Mesenchymal stem cell (in vitro differentiated cells and primary cell): ENCODE results near the gene TIMM23.

Experiments
- DNase-seq: peaks from one replicate; pipeline ENCODE4 v3.0.0-alpha.2; 2013
- H2AFZ ChIP-seq: one replicate; pipeline ENCODE4 v1.6.1; 2013; ENCODE audit warnings: low read depth, mild to moderate bottlenecking, control low read depth, inconsistent platforms, low read length, moderate library complexity
- H2AK5ac ChIP-seq: 2 replicates; pipeline ENCODE4 v1.6.1; 2013; ENCODE audit warnings: low read length, moderate library complexity, mild to moderate bottlenecking, inconsistent platforms; ENCODE audit not compliant: severe bottlenecking
- H2BK120ac ChIP-seq: one replicate; pipeline ENCODE4 v1.6.1; 2013; ENCODE audit warnings: low read depth, mild to moderate bottlenecking, inconsistent platforms, low read length, moderate library complexity
- H2BK12ac ChIP-seq, 2 experiments: one replicate each; pipeline ENCODE4 v1.6.1; 2013; ENCODE audit warnings: inconsistent platforms in 2 of 2, low read length in 2 of 2, mild to moderate bottlenecking in 2 of 2, moderate library complexity in 2 of 2, control low read depth in 1 of 2
- H2BK15ac ChIP-seq: one replicate; pipeline ENCODE4 v1.6.1; 2013; ENCODE audit warnings: mild to moderate bottlenecking, low read depth, inconsistent platforms; ENCODE audit not compliant: poor library complexity, severe bottlenecking
- H2BK5ac ChIP-seq: 2 replicates; pipeline ENCODE4 v1.6.1; 2013; ENCODE audit warnings: low read depth, mild to moderate bottlenecking, low read length, control low read depth, inconsistent platforms; ENCODE audit not compliant: poor library complexity, severe bottlenecking
- H3K14ac ChIP-seq, 2 experiments: one replicate each; pipeline ENCODE4 v1.6.1; 2013; ENCODE audit warnings: inconsistent platforms in 2 of 2, low read length in 2 of 2, control low read depth in 1 of 2, mild to moderate bottlenecking in 1 of 2, moderate library complexity in 1 of 2
- H3K18ac ChIP-seq, 2 experiments: one replicate each; pipeline ENCODE4 v1.6.1; 2013; ENCODE audit warnings: inconsistent platforms in 2 of 2, low read length in 2 of 2, control low read depth in 1 of 2, low read depth in 1 of 2, mild to moderate bottlenecking in 1 of 2
- H3K23ac ChIP-seq, 2 experiments: one replicate each; pipeline ENCODE4 v1.6.1; 2013; ENCODE audit warnings: inconsistent platforms in 2 of 2, low read length in 2 of 2, mild to moderate bottlenecking in 2 of 2, moderate library complexity in 2 of 2, control low read depth in 1 of 2
- H3K27ac ChIP-seq: 2 replicates; pipeline ENCODE4 v1.5.1; 2013; ENCODE audit warnings: mild to moderate bottlenecking, moderate library complexity, low read length, control low read depth, inconsistent platforms; ENCODE audit not compliant: poor library complexity, severe bottlenecking
- H3K27me3 ChIP-seq, 2 experiments: 2 replicates each; pipeline versions ENCODE4 v1.6.1 to v1.7.0; 2013; ENCODE audit warnings: low read length in 2 of 2, mild to moderate bottlenecking in 2 of 2, moderate library complexity in 2 of 2, control low read depth in 1 of 2, inconsistent platforms in 1 of 2; ENCODE audit not compliant: control insufficient read depth in 1 of 2, insufficient read depth in 1 of 2
- H3K36me3 ChIP-seq, 2 experiments: 2 replicates each; pipeline versions ENCODE4 v1.6.1 to v1.7.0; 2013; ENCODE audit warnings: low read length in 2 of 2, control low read depth in 1 of 2, inconsistent platforms in 1 of 2, low read depth in 1 of 2, mild to moderate bottlenecking in 1 of 2; ENCODE audit not compliant: insufficient read depth in 2 of 2, control insufficient read depth in 1 of 2
- H3K4ac ChIP-seq, 2 experiments: one replicate each; pipeline ENCODE4 v1.6.1; 2013; ENCODE audit warnings: inconsistent platforms in 2 of 2, low read length in 2 of 2, mild to moderate bottlenecking in 2 of 2, moderate library complexity in 2 of 2, control low read depth in 1 of 2, low read depth in 1 of 2
- H3K4me1 ChIP-seq: 2 replicates; pipeline ENCODE4 v1.6.1; 2013; ENCODE audit warnings: low read depth, low read length, control low read depth; ENCODE audit not compliant: control insufficient read depth, insufficient read depth
- H3K4me2 ChIP-seq: 2 replicates; pipeline ENCODE4 v1.6.1; 2013; ENCODE audit warnings: low read length, mild to moderate bottlenecking, inconsistent platforms; ENCODE audit not compliant: poor library complexity, severe bottlenecking
- H3K4me3 ChIP-seq, 2 experiments: 2 replicates each; pipeline versions ENCODE4 v1.5.1 to v1.7.0; 2013; ENCODE audit warnings: low read length in 2 of 2, mild to moderate bottlenecking in 2 of 2, control low read depth in 1 of 2, low read depth in 1 of 2; ENCODE audit not compliant: insufficient read depth in 1 of 2
- H3K79me1 ChIP-seq: replicated peaks from 2 replicates; pipeline ENCODE4 v1.6.1; 2013; ENCODE audit warnings: mild to moderate bottlenecking, control low read depth, low read length, inconsistent platforms; ENCODE audit not compliant: poor library complexity, severe bottlenecking
- H3K9ac ChIP-seq: 2 replicates; pipeline ENCODE4 v1.7.0; 2013; ENCODE audit warnings: mild to moderate bottlenecking, low read length, moderate library complexity
- H3K9me3 ChIP-seq: 2 replicates; pipeline ENCODE4 v1.7.0; 2013; ENCODE audit warnings: mild to moderate bottlenecking, low read length; ENCODE audit not compliant: control insufficient read depth
- H4K8ac ChIP-seq: one replicate; pipeline ENCODE4 v1.6.1; 2013; ENCODE audit warnings: inconsistent platforms, mild to moderate bottlenecking, low read length, moderate library complexity
- H4K91ac ChIP-seq: one replicate; pipeline ENCODE4 v1.6.1; 2013; ENCODE audit warnings: mild to moderate bottlenecking, low read length, inconsistent platforms
- WGBS: methylation state at CpG from one replicate; pipeline ENCODE4 v1.1.7; 2013; ENCODE audit warnings: mixed read lengths; 5-methylcytosine and 5-hydroxymethylcytosine counted together

Gene TIMM23

DNA sequence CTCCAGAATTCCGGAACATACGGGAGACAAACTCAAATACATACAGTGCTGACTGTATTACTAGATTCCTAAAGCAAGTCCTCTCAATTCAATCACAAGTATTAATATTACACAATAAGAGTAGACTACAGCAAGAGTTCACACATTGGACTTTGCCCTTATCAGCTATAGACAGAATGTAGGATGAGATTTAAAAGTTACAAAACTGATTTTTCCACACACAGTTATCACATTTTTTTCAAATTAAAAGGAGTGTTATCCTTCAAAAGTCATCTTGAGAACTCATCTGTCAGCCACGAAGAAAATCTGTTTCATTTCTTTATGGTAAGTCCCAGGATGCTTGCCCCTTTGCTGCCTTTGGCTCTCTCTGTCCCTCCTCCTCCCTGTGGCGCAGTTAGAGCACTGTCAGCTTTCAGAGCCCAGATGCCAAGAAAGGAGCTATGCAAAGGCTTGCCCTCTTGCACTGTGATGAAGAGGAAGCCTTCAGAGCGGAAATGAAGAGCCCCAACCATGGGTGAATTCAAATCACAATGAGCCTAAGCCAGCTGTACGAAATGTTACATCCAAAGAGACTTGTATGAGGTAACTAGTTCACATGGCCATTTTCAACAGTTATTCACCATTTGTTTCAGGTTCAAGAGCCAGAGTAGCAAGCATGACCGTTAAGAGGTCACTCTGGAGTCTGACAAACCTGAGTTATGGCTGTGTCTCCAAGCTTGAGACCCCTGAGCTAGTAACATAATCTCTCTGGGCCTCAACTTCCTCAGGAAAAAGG lies 47.5 kb downstream of the TIMM23 start:
- Histone ChIP-seq H3K27me3 (no peaks in the 10 kb centered on the region), H3K79me1 (peaks cover 6% of the 10 kb centered on the region), H2AFZ (no peak overlapping the region), H2AK5ac (no peak overlapping the region), H3K36me3 (peaks cover 7 to 15% of the 10 kb centered on the region in 2 experiments), H3K4me1 (peaks cover 17% of the 10 kb centered on the region), H3K23ac (peak overlapping the region in 1 of 2 experiments; percentile 98), H3K4me3 (no peak overlapping the region), H3K9ac (no peak overlapping the region), H2BK12ac (peak overlapping the region; percentile 45 to 86), H2BK120ac (no peak overlapping the region), H3K9me3 (no peaks in the 10 kb centered on the region), H3K27ac (no peak overlapping the region), H3K14ac (no peak overlapping the region), H4K8ac (no peak overlapping the region), H3K4ac (peak overlapping the region in 1 of 2 experiments; percentile 67), H2BK15ac (peak overlapping the region; percentile 26), H4K91ac (no peak overlapping the region), H3K18ac (peak overlapping the region; percentile 48 to 64), H3K4me2 (no peak overlapping the region), H2BK5ac (no peak overlapping the region)
- WGBS: 83% methylated on average over 7 of the region's 7 CpGs
- DNase-seq: peak; percentile 26

DNA sequence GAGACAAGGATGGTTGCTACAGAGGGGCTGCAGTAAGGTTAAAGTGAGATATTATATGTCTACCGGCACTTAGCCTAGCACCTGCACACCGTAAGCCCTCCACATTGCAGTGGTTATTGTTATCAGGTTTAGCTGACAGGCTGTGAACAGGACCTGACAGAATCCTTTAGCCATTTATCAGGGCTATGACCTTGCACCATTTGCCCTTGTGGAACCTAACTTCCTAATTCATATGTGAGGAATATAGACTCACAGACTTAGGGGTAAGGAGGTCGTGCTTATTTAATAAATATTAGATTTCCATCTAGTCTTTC lies 48.0 kb downstream of the TIMM23 start:
- H3K9me3 ChIP-seq: no peaks in the 10 kb centered on the region
- H4K91ac ChIP-seq: no peak overlapping the region
- H3K18ac ChIP-seq: peak overlapping the region in 1 of 2 experiments; percentile 64
- H3K23ac ChIP-seq: peak overlapping the region in 1 of 2 experiments; percentile 34
- no peak overlapping the region for H3K27ac ChIP-seq
- no peak overlapping the region for H2BK120ac ChIP-seq
- peaks cover 7 to 10% of the 10 kb centered on the region in 2 experiments for H3K36me3 ChIP-seq
- no peak overlapping the region for H2AK5ac ChIP-seq
- no peak for DNase-seq
- H2BK12ac ChIP-seq: peak overlapping the region in 1 of 2 experiments; percentile 86
- H2BK5ac ChIP-seq: no peak overlapping the region
- no peak overlapping the region for H2BK15ac ChIP-seq
- H3K14ac ChIP-seq: no peak overlapping the region
- 64% methylated on average over 2 of the region's 3 CpGs for WGBS
- H3K9ac ChIP-seq: no peak overlapping the region
- H3K4ac ChIP-seq: peak overlapping the region in 1 of 2 experiments; percentile 67
- H2AFZ ChIP-seq: no peak overlapping the region
- no peak overlapping the region for H4K8ac ChIP-seq
- no peak overlapping the region for H3K4me2 ChIP-seq
- H3K79me1 ChIP-seq: peaks cover 6% of the 10 kb centered on the region
- H3K4me3 ChIP-seq: peak overlapping the region in 1 of 2 experiments; percentile 30
- H3K4me1 ChIP-seq: peaks cover 21% of the 10 kb centered on the region
- H3K27me3 ChIP-seq: no peaks in the 10 kb centered on the region

DNA sequence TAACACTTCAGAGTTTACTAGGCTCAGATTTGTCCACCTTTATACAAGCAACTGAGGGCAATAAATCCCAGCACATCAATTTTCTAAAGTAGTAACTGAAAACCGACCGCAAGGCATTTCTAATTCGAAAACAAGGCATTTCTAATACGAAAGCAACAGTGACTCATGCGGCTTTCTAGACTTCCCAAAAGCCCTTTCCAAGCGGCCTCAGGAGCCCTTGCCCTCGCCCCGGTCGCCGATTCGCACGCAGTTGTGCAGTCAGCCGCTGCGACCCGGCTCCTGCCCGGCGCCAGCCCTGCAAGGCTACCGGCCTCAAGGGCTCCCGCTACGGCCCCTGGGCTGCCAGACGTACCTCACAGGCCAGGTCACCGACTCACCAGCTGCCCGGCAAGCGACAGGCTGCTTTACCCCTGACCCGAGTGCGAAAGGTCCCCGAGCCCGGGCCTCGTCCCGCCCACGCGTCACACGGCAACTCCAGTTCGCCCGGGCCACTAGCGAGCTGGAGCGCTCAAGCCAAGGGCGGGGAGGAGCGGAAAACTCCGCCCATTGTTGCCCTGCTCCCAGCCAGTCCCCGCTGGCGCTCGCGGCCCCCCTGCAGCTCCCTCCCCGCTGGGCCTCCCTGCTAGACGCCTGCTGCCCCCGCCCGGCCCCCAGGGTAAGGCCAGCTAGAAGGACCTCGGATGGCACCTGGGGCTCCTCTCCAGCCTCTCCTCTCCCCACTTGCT lies 50.9 kb downstream of the TIMM23 start:
- under 1% methylated on average over 49 of the region's 49 CpGs for WGBS
- DNase-seq: peak; percentile 99
- Histone ChIP-seq H3K27me3 (no peaks in the 10 kb centered on the region), H3K9ac (peak overlapping the region; percentile 88), H2BK15ac (peak overlapping the region; percentile 82), H3K9me3 (no peaks in the 10 kb centered on the region), H3K27ac (peak overlapping the region; percentile 86), H3K79me1 (peaks cover 2% of the 10 kb centered on the region), H3K23ac (no peak overlapping the region), H3K4me2 (peak overlapping the region; percentile 74), H2BK120ac (no peak overlapping the region), H2BK5ac (no peak overlapping the region), H3K4me3 (peak overlapping the region; percentile 66 to 80), H2AK5ac (no peak overlapping the region), H4K91ac (no peak overlapping the region), H3K4me1 (peaks cover 21% of the 10 kb centered on the region), H3K4ac (peak overlapping the region; percentile 24 to 35), H3K14ac (no peak overlapping the region), H2AFZ (no peak overlapping the region), H3K18ac (peak overlapping the region in 1 of 2 experiments; percentile 86), H3K36me3 (peaks cover 0 to 4% of the 10 kb centered on the region in 2 experiments), H4K8ac (no peak overlapping the region), H2BK12ac (peak overlapping the region in 1 of 2 experiments; percentile 70)

DNA sequence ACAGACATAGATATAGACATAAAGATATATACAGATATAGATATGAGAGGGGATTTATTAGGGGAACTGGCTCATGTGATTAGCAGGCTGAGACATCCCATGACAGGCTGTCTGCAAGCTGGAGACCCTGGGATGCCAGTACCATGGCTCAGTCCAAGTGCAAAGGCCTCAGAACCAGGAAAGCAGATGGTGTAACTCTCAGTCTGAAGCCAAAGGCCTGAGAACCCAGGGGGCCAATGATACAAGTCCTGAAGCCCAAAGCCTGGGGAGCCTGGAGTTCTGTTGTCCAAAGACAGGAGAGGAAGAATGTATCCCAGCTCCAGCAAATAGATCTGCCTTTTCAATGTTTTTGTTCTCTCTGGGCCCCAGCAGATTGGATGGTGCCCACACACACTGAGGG lies 52.7 kb downstream of the TIMM23 start:
- Histone ChIP-seq H3K14ac (no peak overlapping the region), H3K79me1 (no peaks in the 10 kb centered on the region), H2AK5ac (peak overlapping the region; percentile 51), H3K18ac (no peak overlapping the region), H3K9me3 (no peaks in the 10 kb centered on the region), H3K36me3 (peaks cover 0 to 4% of the 10 kb centered on the region in 2 experiments), H2BK120ac (no peak overlapping the region), H4K8ac (no peak overlapping the region), H3K27ac (peak overlapping the region; percentile 8), H3K23ac (no peak overlapping the region), H2BK5ac (no peak overlapping the region), H2BK15ac (no peak overlapping the region), H3K9ac (peak overlapping the region; percentile 88), H2AFZ (no peak overlapping the region), H3K4me3 (no peak overlapping the region), H3K27me3 (no peaks in the 10 kb centered on the region), H3K4ac (no peak overlapping the region), H4K91ac (no peak overlapping the region), H3K4me2 (no peak overlapping the region), H3K4me1 (peaks cover 16% of the 10 kb centered on the region), H2BK12ac (no peak overlapping the region)
- DNase-seq: peak; percentile 44
